SK-N-MC (cell line): ENCODE measurements around the gene LRRC61.

Source experiments
- EZH2 ChIP-seq: fragments of 200-600 bp; sonication (generic); IDR thresholded peaks from one replicate; pipeline ENCODE4 v1.6.1; 2017; ENCODE audit warnings: antibody characterized with exemption
- FOXP2 ChIP-seq: optimal IDR thresholded peaks from 2 replicates; pipeline ENCODE3; 2011; ENCODE audit warnings: mild to moderate bottlenecking, moderate library complexity; ENCODE audit not compliant: insufficient read depth; ENCODE audit errors: extremely low read length, control extremely low read depth
- POLR2AphosphoS5 ChIP-seq: IDR thresholded peaks from 2 replicates; pipeline ENCODE4 v1.6.1; 2012; ENCODE audit warnings: mild to moderate bottlenecking, low read depth, low read length, borderline replicate concordance

DNA sequence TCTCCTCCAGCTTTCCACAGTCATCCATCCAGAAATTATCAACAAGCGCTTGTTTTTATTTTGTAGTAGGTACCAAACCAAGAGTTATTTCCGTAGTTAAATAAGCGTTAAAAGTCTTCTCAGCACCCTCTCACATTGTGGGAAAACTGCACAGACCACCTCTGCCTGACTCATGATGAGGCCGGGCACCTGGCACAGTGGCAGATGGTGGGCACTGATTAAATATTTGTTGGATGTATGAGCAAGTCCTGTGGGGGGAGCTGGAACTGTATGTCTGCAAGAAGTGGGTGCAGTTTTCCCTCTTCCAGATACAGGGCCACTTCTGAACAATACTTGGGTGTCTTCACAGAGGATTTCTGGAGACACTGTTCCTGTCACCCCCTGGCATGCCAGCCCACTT, 40.2 kb downstream of the LRRC61 start:
- TF ChIP-seq EZH2: no peak
- TF ChIP-seq POLR2AphosphoS5: no peak
- TF ChIP-seq FOXP2: no peak
